ENCODE data around the gene GARS1. TPM values are rescaled to one million over a fixed set of nuclear protein-coding genes. Genes with fewer than 3 reads are reported as not detected.

Gene GARS1
- total RNA-seq, 1 donor from 2014 or later, result 95.9 TPM

DNA sequence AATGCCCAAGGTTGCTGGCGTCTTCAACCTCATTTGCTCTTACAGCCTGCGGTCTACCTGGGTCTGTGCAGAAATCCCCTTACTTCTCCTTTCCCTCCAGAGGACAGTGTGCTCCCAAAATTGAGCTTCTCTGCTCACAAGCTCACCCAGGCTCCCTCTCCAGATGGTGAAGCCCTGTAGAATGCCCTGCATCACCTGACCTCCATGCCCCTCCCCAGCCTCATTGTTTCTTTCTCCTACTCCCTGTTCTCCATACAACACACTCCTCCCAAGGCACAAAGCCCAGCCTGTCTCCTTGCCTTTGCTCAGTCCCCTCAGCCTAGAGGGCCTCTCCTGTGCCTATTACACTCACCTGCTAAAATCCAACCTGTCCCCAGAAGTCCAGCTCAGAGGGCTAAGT lies 84.1 kb downstream of the GARS1 start:
- Histone ChIP-seq H3K9ac (no peak overlapping the region), H4K20me1 (ENCODE audit: low read depth) (peaks cover 55% of the 10 kb centered on the region), H3K9me3 (ENCODE audit: low read depth) (no peaks in the 10 kb centered on the region), H3K27ac (no peak overlapping the region), H3K4me3 (no peak overlapping the region), H3K4me2 (peak overlapping the region; percentile 58), H3K36me3 (no peaks in the 10 kb centered on the region), H3K79me2 (ENCODE audit: low read depth) (no peaks in the 10 kb centered on the region), H3K4me1 (peaks cover 16% of the 10 kb centered on the region), H3K27me3 (peaks cover 43% of the 10 kb centered on the region), H2AFZ (replicated peaks) (no peak overlapping the region), H3F3A (ENCODE audit: low read depth) (peaks cover 8% of the 10 kb centered on the region)
- H3K27me3 Mint-ChIP-seq (ENCODE audit: insufficient read depth, low read depth), result peaks cover 60% of the 10 kb centered on the region
- peak; percentile 62 for DNase-seq (ENCODE audit: low spot score)
- no peaks in the 10 kb centered on the region for H3K36me3 Mint-ChIP-seq
- TF ChIP-seq EZH2 (IDR thresholded peaks at IDR 0.05), result no peak
- no peak for TF ChIP-seq EZH2phosphoT487 (IDR thresholded peaks at IDR 0.05)
- TF ChIP-seq, protein P1, sequence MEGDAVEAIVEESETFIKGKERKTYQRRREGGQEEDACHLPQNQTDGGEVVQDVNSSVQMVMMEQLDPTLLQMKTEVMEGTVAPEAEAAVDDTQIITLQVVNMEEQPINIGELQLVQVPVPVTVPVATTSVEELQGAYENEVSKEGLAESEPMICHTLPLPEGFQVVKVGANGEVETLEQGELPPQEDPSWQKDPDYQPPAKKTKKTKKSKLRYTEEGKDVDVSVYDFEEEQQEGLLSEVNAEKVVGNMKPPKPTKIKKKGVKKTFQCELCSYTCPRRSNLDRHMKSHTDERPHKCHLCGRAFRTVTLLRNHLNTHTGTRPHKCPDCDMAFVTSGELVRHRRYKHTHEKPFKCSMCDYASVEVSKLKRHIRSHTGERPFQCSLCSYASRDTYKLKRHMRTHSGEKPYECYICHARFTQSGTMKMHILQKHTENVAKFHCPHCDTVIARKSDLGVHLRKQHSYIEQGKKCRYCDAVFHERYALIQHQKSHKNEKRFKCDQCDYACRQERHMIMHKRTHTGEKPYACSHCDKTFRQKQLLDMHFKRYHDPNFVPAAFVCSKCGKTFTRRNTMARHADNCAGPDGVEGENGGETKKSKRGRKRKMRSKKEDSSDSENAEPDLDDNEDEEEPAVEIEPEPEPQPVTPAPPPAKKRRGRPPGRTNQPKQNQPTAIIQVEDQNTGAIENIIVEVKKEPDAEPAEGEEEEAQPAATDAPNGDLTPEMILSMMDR (IDR thresholded peaks at IDR 0.05), result no peak
- no peak overlapping the region for H3K4me3 Mint-ChIP-seq
- peaks cover 2% of the 10 kb centered on the region for H3K9me3 Mint-ChIP-seq
- H3K4me1 Mint-ChIP-seq, result peaks cover 9% of the 10 kb centered on the region
- H3K27ac Mint-ChIP-seq, result no peak overlapping the region

DNA sequence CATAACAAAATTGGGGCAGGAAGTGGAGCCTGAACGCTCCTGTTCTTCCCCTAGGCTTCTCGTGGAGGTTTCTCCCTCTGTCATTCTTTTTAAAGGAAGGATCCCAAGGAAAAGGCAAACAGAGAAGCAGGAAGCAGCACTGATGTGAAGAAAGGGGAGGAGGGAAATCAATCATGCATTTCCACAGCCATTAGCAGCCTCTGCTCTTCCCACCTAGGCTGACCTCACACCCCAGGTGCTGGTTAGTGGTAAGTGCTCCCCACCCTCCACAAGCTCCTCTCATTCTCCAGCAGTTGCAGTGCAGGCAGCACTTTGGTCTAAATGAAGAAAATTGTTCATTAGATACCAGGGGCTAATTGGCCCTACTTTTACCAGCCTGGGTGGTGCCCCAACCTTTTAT lies 85.0 kb downstream of the GARS1 start:
- no peaks in the 10 kb centered on the region for H3K79me2 ChIP-seq (ENCODE audit: low read depth)
- no peaks in the 10 kb centered on the region for H3K36me3 Mint-ChIP-seq
- no peaks in the 10 kb centered on the region for H3K9me3 ChIP-seq (ENCODE audit: low read depth)
- H3K27me3 Mint-ChIP-seq (ENCODE audit: insufficient read depth, low read depth), result peaks cover 56% of the 10 kb centered on the region
- H3K4me3 ChIP-seq, result no peak overlapping the region
- no peak overlapping the region for H3K4me3 Mint-ChIP-seq
- H3K27ac ChIP-seq, result no peak overlapping the region
- no peak overlapping the region for H2AFZ ChIP-seq (replicated peaks)
- peaks cover 9% of the 10 kb centered on the region for H3K4me1 Mint-ChIP-seq
- DNase-seq (ENCODE audit: low spot score), result no peak
- H3K9me3 Mint-ChIP-seq, result peaks cover 2% of the 10 kb centered on the region
- H3K36me3 ChIP-seq, result no peaks in the 10 kb centered on the region
- H3F3A ChIP-seq (ENCODE audit: low read depth), result peaks cover 12% of the 10 kb centered on the region
- no peak overlapping the region for H3K27ac Mint-ChIP-seq
- no peak overlapping the region for H3K9ac ChIP-seq
- H3K4me2 ChIP-seq, result no peak overlapping the region
- peaks cover 48% of the 10 kb centered on the region for H3K27me3 ChIP-seq
- peaks cover 64% of the 10 kb centered on the region for H4K20me1 ChIP-seq (ENCODE audit: low read depth)
- TF ChIP-seq EZH2phosphoT487 (IDR thresholded peaks at IDR 0.05), result no peak
- TF ChIP-seq, protein P1 (IDR thresholded peaks at IDR 0.05), result no peak
- TF ChIP-seq EZH2 (IDR thresholded peaks at IDR 0.05), result no peak
- peaks cover 18% of the 10 kb centered on the region for H3K4me1 ChIP-seq

DNA sequence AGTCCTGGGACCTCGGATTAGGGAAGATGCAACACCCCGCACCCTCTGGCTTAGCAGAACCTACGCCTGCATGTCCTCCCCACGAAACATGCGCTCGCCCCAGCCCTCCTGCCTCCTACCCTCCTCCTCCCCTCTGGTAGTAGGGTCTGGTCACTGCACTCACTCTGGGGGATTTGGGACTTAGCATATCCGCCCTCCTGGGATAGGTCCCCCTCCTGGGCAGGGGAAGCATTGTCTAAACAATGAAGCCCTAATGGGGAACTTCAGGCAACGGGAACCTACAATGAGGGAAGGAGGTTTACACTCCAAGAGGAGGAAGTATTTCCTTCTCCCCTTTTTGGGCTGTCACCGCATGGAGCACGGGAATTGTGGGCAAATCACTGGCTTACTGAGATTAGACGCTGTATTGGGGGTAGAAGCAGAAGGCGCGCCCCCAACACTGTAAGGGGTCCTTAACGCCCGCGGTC lies 86.7 kb downstream of the GARS1 start:
- H3K4me1 Mint-ChIP-seq, result peaks cover 9% of the 10 kb centered on the region
- peak; percentile 65 for DNase-seq (ENCODE audit: low spot score)
- H3K9ac ChIP-seq, result no peak overlapping the region
- H3K36me3 ChIP-seq, result no peaks in the 10 kb centered on the region
- H2AFZ ChIP-seq (replicated peaks), result no peak overlapping the region
- no peak for TF ChIP-seq EZH2phosphoT487 (IDR thresholded peaks at IDR 0.05)
- TF ChIP-seq EZH2 (IDR thresholded peaks at IDR 0.05), result no peak
- TF ChIP-seq, protein P1 (IDR thresholded peaks at IDR 0.05), result no peak
- peak overlapping the region; percentile 94 for H3K4me2 ChIP-seq
- peak overlapping the region; percentile 86 for H3K4me3 Mint-ChIP-seq
- H3K27ac Mint-ChIP-seq, result no peak overlapping the region
- H3K27me3 ChIP-seq, result peaks cover 48% of the 10 kb centered on the region
- no peaks in the 10 kb centered on the region for H3K79me2 ChIP-seq (ENCODE audit: low read depth)
- peaks cover 21% of the 10 kb centered on the region for H3K4me1 ChIP-seq
- H3F3A ChIP-seq (ENCODE audit: low read depth), result peaks cover 12% of the 10 kb centered on the region
- peaks cover 63% of the 10 kb centered on the region for H4K20me1 ChIP-seq (ENCODE audit: low read depth)
- no peaks in the 10 kb centered on the region for H3K9me3 ChIP-seq (ENCODE audit: low read depth)
- no peaks in the 10 kb centered on the region for H3K36me3 Mint-ChIP-seq
- peak overlapping the region; percentile 54 for H3K4me3 ChIP-seq
- H3K27ac ChIP-seq, result no peak overlapping the region
- H3K9me3 Mint-ChIP-seq, result peaks cover 2% of the 10 kb centered on the region
- H3K27me3 Mint-ChIP-seq (ENCODE audit: insufficient read depth, low read depth), result peaks cover 53% of the 10 kb centered on the region
